GM23248 (cell line): Measurements from ENCODE around the gene HSD11B2.

Experiments
- EZH2 ChIP-seq: fragments of 200-600 bp; sonication (generic); IDR thresholded peaks from 2 replicates; pipeline ENCODE4 v1.6.1; 2018; ENCODE audit warnings: antibody characterized with exemption, mild to moderate bottlenecking; ENCODE audit not compliant: insufficient read depth, poor library complexity, severe bottlenecking
- EZH2phosphoT487 ChIP-seq: fragments of 200-600 bp; sonication (generic); IDR thresholded peaks from 2 replicates; pipeline ENCODE4 v1.6.1; 2018; ENCODE audit warnings: antibody characterized with exemption, moderate library complexity, mild to moderate bottlenecking, low read depth; ENCODE audit not compliant: insufficient read depth

DNA sequence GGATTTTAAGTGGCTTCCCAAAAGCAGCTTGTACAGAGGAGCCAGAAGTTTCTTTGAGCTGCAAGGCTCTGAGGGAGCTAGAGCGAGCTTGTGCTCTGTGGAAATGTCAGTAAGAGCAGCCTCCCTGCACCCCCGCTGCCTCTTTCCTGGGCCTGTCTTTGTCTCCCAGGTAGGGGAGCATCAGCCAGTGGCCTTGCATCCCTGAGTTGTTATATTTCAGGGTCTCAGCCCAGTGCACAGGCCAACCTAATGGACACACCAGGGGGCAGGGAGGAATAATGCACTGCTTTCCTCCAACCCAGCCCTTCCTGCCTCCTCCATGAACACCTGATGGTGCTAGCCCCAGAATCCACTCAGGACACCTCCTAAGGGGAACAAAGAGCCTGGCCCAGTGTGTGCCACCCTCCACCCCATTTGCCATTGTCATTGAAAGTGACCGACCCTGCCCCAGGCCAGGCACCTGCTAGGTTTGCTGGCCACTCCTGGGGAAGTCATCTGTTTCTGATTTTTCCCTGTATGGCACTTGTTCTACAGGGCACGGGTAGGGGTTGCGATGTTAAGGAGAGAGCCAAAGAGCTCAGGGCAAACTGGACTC is 44.0 kb upstream of the HSD11B2 start:
- no peak for TF ChIP-seq EZH2
- no peak for TF ChIP-seq EZH2phosphoT487
